ENCODE measurements around the gene COL8A1.

Gene COL8A1

GRCh38 chr3:99678023-99678422 is 39.6 kb downstream of the COL8A1 start:
- DNase-seq = no peak

- DNase-seq = no peak
Measured at GRCh38 chr3:99678896-99679295, 40.5 kb downstream of the COL8A1 start.

- DNase-seq = no peak
Measured at GRCh38 chr3:99681512-99681911, 43.1 kb downstream of the COL8A1 start.

GRCh38 chr3:99681976-99682375 is 43.6 kb downstream of the COL8A1 start:
- no peak for DNase-seq

GRCh38 chr3:99683465-99683864 is 45.1 kb downstream of the COL8A1 start:
- DNase-seq = no peak

GRCh38 chr3:99683876-99684275 is 45.5 kb downstream of the COL8A1 start:
- DNase-seq = no peak

DNA sequence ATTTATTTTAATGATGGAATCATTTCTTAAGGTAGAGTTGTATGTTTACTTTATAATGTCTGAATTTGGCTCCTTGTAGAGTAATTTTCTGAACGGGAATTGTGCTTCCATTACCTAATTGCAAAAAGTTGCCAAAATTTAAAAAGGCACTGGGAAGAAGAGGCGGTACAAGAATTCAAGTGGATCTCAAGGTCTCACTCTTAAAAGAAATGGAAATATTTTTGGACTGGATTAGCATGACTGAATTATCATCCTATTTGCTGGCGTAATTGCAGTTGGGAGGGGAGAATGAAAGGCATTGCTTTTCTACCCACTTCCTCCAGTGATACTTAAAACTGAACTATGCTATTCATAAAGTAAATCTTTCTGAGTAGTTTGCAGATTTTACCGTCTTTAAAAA is 46.2 kb downstream of the COL8A1 start:
- no peak for DNase-seq

- DNase-seq = no peak
Measured at GRCh38 chr3:99686469-99686868, 48.1 kb downstream of the COL8A1 start.

DNA sequence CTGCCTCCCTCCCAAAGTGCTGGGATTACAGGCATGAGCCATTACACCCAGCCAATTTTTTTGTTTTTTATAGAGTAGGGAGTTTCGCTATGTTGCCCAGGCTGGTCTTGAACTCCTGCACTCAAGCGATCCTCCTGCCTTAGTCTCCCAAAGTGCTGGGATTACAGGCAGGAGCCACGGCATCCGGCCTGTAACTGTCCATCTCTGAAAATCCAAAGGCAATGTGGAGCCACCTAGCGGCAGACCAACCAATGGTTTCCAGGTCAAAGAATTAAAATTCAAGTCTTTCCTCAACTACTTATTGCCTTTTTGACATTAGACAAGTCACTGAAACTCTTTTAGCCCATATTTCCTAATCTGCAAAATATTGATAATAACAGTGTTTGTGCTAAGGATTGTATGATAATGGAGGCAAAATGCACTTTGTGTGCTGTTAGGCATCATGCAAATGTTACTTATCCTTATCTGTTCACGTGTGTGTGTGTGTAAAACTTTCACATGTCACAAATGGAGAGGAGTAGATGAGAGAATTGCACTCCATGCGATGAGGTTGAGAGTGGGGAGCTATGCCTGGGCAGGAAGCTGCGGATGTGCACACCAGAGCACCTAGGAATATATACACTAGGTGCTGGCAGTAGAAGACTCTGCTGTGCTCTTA is 48.7 kb downstream of the COL8A1 start:
- no peak for DNase-seq

DNA sequence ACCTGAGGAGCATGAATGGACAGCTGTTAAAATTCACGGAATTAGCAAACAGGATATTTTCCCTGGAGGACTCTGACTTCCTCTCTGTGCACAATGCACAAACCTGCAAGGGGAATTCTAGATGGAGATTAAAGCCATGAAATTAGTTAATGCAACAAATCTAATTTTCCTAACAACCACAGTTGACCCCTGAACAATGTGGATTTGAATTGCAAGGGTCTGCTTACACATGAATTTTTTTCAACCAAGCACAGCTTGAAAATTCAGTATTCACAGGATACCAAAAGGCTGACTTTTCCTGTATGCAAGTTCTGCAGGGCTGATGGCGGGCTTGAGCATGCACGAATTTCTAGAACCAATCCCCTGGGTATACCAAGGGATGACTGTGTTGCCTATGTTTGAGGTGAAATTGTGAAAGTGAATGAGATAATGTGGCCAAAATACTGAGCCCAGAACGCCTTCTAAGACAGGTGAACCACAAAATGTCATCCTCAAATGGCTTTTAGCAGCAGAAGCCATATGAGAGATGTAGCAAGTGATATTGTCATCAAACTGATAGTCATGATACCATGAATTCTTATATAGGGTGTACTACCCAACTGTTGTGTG is 52.5 kb downstream of the COL8A1 start:
- DNase-seq = no peak

DNA sequence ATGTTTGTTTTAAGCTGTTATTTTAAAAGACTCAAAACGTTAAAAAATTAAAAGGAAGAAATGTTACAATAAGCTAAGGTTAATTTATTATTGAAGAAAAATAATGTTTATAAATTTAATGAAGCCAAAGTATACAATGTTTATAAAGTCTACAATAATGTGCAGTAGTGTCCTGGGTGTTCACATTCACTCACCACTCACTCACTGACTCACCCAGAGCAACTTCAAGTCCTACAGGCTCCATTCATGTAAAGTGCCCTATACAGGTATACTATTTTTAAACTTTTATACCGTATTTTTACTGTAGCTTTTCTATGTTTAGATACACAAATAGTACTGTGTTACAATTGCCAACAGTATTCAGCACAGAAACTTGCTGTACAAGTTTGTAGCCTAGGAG is 55.2 kb downstream of the COL8A1 start:
- no peak for DNase-seq

DNA sequence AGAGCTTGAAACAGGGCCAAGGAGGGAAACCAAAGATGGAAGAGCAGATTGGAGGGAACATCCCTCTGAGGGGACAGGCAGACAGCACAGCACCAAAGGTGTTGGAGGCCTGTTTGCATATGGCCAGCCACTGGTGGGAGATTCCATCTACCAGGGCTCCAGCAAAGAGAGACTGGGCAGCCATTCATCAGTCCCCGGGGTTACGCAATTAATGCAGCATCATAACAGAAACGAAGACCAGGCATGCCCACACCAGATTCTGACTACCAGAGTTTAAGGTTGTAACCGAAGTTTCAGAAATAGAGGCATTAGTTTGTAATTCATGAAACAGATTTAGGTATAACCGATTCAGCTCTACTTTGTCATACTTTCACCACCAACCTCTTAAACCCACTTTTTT is 58.1 kb downstream of the COL8A1 start:
- DNase-seq = no peak

DNA sequence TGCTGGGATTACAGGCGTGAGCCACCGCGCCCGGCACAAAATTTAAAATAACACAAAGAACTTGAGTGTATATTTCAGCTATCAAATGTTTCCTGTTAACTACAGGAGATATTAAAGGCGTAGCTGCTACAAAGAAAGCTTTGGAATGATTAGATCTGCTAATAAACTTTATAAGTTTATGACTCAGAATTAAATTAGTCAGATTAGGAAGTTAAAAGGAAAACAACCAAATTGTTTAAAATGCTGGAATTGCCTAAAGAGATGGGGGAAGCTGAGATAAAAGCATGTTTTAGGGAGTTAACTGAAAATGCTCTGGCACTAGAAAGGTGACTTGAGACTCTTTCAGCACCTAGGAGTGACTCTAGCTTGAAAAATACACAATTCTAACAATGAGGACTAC is 58.9 kb downstream of the COL8A1 start:
- no peak for DNase-seq

GRCh38 chr3:99698932-99699331 is 60.5 kb downstream of the COL8A1 start:
- no peak for DNase-seq

GRCh38 chr3:99699841-99700240 is 61.4 kb downstream of the COL8A1 start:
- DNase-seq = no peak

- no peak for DNase-seq
Measured at GRCh38 chr3:99700631-99701268, 62.4 kb downstream of the COL8A1 start.

- DNase-seq = no peak
Measured at GRCh38 chr3:99702953-99703943, 64.9 kb downstream of the COL8A1 start.

GRCh38 chr3:99704417-99704816 is 66.0 kb downstream of the COL8A1 start:
- DNase-seq = no peak

DNA sequence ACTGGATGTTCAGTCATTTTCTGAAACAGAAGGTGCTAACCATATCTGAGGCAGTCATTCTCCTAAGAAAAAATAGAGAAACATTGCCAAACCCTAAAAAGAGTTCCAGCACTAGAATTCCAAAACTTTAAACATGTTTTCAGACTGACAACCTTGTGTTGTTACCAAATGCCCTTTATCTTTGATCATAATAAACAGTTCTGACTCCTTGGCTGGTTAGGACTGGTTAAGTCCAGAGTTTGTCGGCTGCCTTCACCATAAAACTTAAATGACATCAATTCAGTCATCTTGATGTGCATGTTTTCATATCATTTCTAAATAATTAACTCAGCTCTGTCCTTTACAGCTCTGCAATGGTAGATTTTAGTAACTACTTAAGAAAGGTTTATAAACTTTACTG is 68.0 kb downstream of the COL8A1 start:
- no peak for DNase-seq

GRCh38 chr3:99708207-99708745 is 69.9 kb downstream of the COL8A1 start:
- no peak for DNase-seq

DNA sequence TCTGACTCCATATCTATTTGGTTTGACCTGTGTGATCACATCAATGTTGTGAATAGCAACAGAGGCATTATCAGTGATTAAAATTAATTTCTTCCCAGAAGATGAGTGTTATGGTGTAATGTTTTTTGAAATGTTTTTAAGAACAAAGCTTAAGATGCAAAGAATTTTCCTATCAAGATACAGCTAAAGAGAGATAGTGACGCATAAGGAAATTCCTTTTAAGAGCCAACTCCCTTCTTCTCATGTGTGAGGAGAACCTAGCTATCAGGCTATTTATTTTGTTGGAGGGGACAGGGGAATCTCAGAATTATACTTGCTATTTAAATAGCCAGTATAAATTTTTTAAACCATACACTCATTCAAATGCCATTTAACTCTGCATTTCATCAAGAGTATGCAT is 71.3 kb downstream of the COL8A1 start:
- DNase-seq = no peak

- no peak for DNase-seq
Measured at GRCh38 chr3:99710094-99710493, 71.7 kb downstream of the COL8A1 start.

- no peak for DNase-seq
Measured at GRCh38 chr3:99711351-99711750, 73.0 kb downstream of the COL8A1 start.
